Sigmoid colon (tissue), 7 donors: ENCODE results near the gene LCE1C. TPM values are rescaled to one million over a fixed set of nuclear protein-coding genes. Genes with fewer than 3 reads are reported as not detected.

ENCODE experiments used
- DNase-seq: peaks from one replicate; pipeline ENCODE4 v3.0.0-alpha.2; 2019
- H3K27ac ChIP-seq, 4 donors: fragments of 200-600 bp; sonication (generic); one replicate each; pipeline ENCODE4 v1.5.1; 2016 to 2019; ENCODE audit warnings: mild to moderate bottlenecking in 1 of 4
- H3K27me3 ChIP-seq, 3 donors: fragments of 200-600 bp; sonication (generic); one replicate each; pipeline ENCODE4 v1.5.1; 2019; ENCODE audit warnings: mild to moderate bottlenecking in 1 of 3
- H3K36me3 ChIP-seq, 4 donors: fragments of 200-600 bp; sonication (generic); one replicate each; pipeline ENCODE4 v1.5.1; 2016 to 2019
- H3K4me1 ChIP-seq, 4 donors: fragments of 200-600 bp; sonication (generic); one replicate each; pipeline ENCODE4 v1.5.1; 2017 to 2019
- H3K4me3 ChIP-seq, 4 donors: fragments of 200-600 bp; sonication (generic); one replicate each; pipeline ENCODE4 v1.5.1; 2017 to 2019; ENCODE audit warnings: mild to moderate bottlenecking in 2 of 4, moderate library complexity in 1 of 4
- H3K9me3 ChIP-seq, 4 donors: fragments of 200-600 bp in 3 of 4; sonication (generic) in 3 of 4; one replicate each; pipeline versions ENCODE4 v1.5.1 to v1.6.1; 2013 to 2019
- EP300 ChIP-seq, 4 donors: sonication (generic); formaldehyde crosslinking; IDR thresholded peaks; one replicate each; pipeline ENCODE4 v1.6.1; 2017; ENCODE audit warnings: antibody characterized with exemption in 4 of 4
- POLR2A ChIP-seq, 2 donors: fragments of 450-650 bp; IDR thresholded peaks; one replicate each; pipeline ENCODE4 v1.6.1; 2016; ENCODE audit warnings: antibody characterized with exemption in 2 of 2, mild to moderate bottlenecking in 2 of 2, moderate library complexity in 2 of 2
- POLR2AphosphoS5 ChIP-seq, 4 donors: sonication (generic); formaldehyde crosslinking; IDR thresholded peaks; one replicate each; pipeline ENCODE4 v1.6.1; 2017; ENCODE audit warnings: antibody characterized with exemption in 4 of 4
- WGBS, 2 donors: extraction: QIAGEN DNeasy Blood & Tissue Kit; methylation state at CpG; one replicate each; pipeline ENCODE4 v1.1.7; 2013; 5-methylcytosine and 5-hydroxymethylcytosine counted together
- intact Hi-C: fragments of 100-400 bp; cut with DNase I; formaldehyde crosslinking; loops from one replicate; pipeline ENCODE4 v1.15.1; 2023
- polyA plus RNA-seq, 3 donors: library from polyadenylated mRNA; stranded (reverse); fragments of 200-250 nt; gene quantifications; one replicate each; pipeline ENCODE4 v1.2.3, GENCODE V29; 2013
- total RNA-seq, 4 donors: library from RNA; depleted of rRNA; stranded (reverse); fragments of >200 nt; gene quantifications; one replicate each; pipeline ENCODE4 v1.1.0, GENCODE V29; 2016
- TF ChIP-seq, protein P1 (sequence below), 4 experiments: fragments of 450-650 bp in 3 of 4; fragments of 200-600 bp in 1 of 4; IDR thresholded peaks; one replicate each; pipeline ENCODE4 v1.5.1; 2016 to 2019; ENCODE audit warnings: antibody characterized with exemption in 4 of 4, mild to moderate bottlenecking in 3 of 4, moderate library complexity in 2 of 4
- donor health status: healthy with polysubstance abuse.
- donor health status: Bipolar disorder and iron deficiency.
- donor health status: healthy.

The LCE1C gene
- total and polyA plus RNA-seq, 7 donors = not detected

DNA sequence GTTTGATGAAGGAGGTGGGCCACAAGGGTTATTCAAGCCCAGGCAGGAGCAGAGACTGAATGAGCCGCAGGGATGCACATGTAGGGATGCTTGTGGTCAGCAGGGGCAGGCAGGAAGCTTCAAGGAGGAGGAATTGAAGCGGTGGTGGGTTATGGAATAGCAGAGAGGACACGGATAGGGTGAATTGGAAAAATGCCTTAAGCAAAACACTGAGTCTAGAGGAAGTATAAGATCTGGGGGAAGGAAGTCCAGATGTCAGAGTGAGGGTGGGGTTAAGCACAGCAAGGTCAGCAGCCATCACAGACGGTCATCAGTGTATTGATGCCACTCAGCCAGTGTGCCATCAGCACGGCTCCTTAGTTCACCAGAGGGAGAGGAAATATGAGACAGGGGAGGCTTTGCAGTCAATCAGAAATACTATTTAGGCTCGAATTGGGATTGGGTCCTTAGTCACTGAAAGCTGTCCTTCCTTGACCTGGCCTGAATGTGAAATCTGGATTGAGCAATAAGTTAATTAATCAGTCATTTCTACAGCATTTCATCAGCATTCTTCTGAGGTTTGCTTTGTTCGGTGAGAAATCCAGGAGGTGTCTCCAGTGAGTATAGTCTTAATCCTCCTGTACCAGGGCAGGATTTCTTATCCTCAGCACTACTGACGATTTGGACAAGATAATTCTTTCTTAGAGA, 37.5 kb downstream of the LCE1C start:
- DNase-seq = no peak
- no peak overlapping the region for H3K4me3 ChIP-seq
- H3K27me3 ChIP-seq = no peaks in the 10 kb centered on the region
- no peaks in the 10 kb centered on the region for H3K9me3 ChIP-seq
- 51 to 55% methylated on average over 8 of the region's 8 CpGs for WGBS, 2 donors
- H3K27ac ChIP-seq = no peak overlapping the region
- intact Hi-C loops = no loop called here
- no peaks in the 10 kb centered on the region for H3K36me3 ChIP-seq
- no peaks in the 10 kb centered on the region for H3K4me1 ChIP-seq
- TF ChIP-seq EP300 (IDR thresholded peaks at IDR 0.05) (no peak), POLR2A (IDR thresholded peaks at IDR 0.05) (no peak), POLR2AphosphoS5 (IDR thresholded peaks at IDR 0.05) (no peak)
- TF ChIP-seq, protein P1, sequence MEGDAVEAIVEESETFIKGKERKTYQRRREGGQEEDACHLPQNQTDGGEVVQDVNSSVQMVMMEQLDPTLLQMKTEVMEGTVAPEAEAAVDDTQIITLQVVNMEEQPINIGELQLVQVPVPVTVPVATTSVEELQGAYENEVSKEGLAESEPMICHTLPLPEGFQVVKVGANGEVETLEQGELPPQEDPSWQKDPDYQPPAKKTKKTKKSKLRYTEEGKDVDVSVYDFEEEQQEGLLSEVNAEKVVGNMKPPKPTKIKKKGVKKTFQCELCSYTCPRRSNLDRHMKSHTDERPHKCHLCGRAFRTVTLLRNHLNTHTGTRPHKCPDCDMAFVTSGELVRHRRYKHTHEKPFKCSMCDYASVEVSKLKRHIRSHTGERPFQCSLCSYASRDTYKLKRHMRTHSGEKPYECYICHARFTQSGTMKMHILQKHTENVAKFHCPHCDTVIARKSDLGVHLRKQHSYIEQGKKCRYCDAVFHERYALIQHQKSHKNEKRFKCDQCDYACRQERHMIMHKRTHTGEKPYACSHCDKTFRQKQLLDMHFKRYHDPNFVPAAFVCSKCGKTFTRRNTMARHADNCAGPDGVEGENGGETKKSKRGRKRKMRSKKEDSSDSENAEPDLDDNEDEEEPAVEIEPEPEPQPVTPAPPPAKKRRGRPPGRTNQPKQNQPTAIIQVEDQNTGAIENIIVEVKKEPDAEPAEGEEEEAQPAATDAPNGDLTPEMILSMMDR (IDR thresholded peaks at IDR 0.05) = no peak

DNA sequence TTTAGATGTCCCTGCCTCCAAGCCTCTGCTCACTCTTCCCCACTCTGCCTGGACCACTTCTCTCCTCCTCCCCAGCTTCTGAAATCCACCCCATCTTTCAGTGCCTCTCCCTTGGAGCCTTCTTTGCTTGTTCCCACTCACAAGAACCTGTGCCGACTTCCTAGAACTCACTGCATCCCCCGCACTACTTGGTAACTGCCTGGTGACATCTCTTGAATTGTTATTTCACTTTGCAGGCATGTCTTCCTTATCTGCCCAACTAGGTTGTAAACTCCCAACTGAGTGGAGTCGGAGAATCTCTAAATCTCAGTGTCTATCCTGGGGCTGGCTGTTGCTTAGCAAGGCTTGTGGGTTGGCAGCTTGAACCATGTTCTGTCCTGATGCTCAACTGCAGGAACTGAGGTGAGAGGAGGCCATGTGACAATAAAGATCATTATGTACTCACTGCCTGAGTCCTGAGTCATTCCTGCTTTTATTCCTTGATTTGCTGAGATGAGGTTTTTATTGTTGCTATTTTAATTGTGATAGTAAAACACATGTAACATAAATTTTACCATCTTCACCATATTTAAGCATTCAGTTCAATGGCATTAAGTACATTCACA, 44.7 kb downstream of the LCE1C start:
- Histone ChIP-seq H3K27me3 (no peaks in the 10 kb centered on the region), H3K36me3 (no peaks in the 10 kb centered on the region), H3K4me3 (no peak overlapping the region), H3K27ac (no peak overlapping the region), H3K4me1 (no peaks in the 10 kb centered on the region), H3K9me3 (no peaks in the 10 kb centered on the region)
- 77 to 86% methylated on average over 3 of the region's 3 CpGs for WGBS, 2 donors
- DNase-seq = no peak
- intact Hi-C loops = no loop called here
- TF ChIP-seq, protein P1 (IDR thresholded peaks at IDR 0.05) = no peak
- TF ChIP-seq EP300 (IDR thresholded peaks at IDR 0.05) (no peak), POLR2A (IDR thresholded peaks at IDR 0.05) (no peak), POLR2AphosphoS5 (IDR thresholded peaks at IDR 0.05) (no peak)

DNA sequence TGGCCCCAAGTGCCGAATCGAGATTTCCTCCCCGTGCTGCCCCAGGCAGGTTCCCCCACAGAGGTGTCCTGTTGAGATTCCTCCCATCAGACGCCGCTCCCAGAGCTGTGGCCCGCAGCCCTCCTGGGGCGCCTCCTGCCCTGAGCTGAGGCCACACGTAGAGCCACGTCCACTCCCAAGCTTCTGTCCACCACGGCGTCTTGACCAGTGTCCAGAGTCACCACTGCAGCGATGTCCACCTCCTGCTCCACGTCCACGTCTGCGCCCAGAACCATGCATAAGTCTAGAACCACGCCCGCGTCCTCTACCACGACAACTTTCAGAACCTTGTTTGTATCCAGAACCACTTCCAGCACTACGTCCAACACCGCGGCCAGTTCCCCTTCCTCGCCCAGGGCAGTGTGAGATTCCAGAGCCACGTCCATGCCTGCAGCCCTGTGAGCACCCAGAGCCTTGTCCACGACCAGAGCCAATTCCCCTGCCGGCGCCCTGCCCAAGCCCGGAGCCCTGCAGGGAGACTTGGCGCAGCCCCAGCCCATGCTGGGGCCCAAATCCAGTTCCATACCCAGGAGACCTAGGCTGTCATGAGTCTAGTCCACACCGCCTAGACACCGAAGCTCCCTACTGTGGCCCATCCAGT, 45.8 kb downstream of the LCE1C start:
- H3K27me3 ChIP-seq = no peaks in the 10 kb centered on the region
- no peaks in the 10 kb centered on the region for H3K9me3 ChIP-seq
- H3K27ac ChIP-seq = no peak overlapping the region
- TF ChIP-seq, protein P1 (IDR thresholded peaks at IDR 0.05) = no peak
- TF ChIP-seq EP300 (IDR thresholded peaks at IDR 0.05) = no peak
- 91 to 93% methylated on average over 31 of the region's 31 CpGs for WGBS, 2 donors
- no peaks in the 10 kb centered on the region for H3K4me1 ChIP-seq
- DNase-seq = no peak
- no peak overlapping the region for H3K4me3 ChIP-seq
- no peaks in the 10 kb centered on the region for H3K36me3 ChIP-seq
- intact Hi-C loops = no loop called here

DNA sequence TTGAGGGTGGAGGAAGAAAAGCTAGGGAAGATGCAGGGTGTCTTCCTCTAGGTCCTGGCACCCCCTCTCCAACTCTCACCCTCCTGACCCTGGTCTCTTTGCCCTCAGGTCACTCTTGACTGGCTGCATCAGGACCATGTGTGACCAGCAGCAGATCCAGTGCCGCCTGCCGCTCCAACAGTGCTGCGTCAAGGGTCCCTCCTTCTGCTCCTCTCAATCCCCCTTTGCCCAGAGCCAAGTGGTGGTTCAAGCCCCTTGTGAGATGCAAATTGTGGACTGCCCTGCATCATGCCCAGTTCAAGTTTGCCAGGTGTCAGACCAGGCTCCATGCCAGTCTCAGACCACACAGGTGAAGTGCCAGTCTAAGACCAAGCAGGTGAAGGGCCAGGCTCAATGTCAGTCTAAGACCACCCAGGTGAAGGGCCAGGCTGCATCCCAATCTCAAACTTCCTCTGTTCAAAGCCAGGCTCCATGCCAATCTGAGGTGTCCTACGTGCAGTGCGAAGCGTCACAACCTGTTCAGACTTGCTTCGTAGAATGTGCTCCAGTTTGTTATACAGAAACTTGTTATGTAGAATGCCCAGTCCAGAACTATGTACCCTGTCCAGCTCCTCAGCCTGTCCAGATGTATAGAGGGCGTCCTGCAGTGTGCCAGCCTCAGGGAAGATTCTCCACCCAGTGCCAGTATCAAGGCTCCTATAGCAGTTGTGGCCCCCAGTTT, 46.8 kb downstream of the LCE1C start:
- H3K9me3 ChIP-seq = no peaks in the 10 kb centered on the region
- DNase-seq = no peak
- no peaks in the 10 kb centered on the region for H3K4me1 ChIP-seq
- no peaks in the 10 kb centered on the region for H3K36me3 ChIP-seq
- no peaks in the 10 kb centered on the region for H3K27me3 ChIP-seq
- H3K4me3 ChIP-seq = no peak overlapping the region
- 84 to 88% methylated on average over 8 of the region's 8 CpGs for WGBS, 2 donors
- no peak for TF ChIP-seq POLR2AphosphoS5 (IDR thresholded peaks at IDR 0.05)
- no peak for TF ChIP-seq POLR2A (IDR thresholded peaks at IDR 0.05)
- no peak for TF ChIP-seq EP300 (IDR thresholded peaks at IDR 0.05)
- TF ChIP-seq, protein P1 (IDR thresholded peaks at IDR 0.05) = no peak
- intact Hi-C loops = no loop called here
- no peak overlapping the region for H3K27ac ChIP-seq
